HG02759 (cell line): ENCODE results near the gene MBD1.
"Not testable (repeated sequence)": the region's sequence is repeated elsewhere in the genome, so short reads cannot be mapped to it uniquely, and the experiment has no call there.

Source experiments
- ATAC-seq: cut with Tn5 transposase; IDR thresholded peaks from one replicate; pipeline ENCODE4 v1.9.1; 2021; ENCODE audit warnings: mild to moderate bottlenecking, moderate library complexity; ENCODE audit not compliant: unreplicated experiment

The MBD1 gene

DNA sequence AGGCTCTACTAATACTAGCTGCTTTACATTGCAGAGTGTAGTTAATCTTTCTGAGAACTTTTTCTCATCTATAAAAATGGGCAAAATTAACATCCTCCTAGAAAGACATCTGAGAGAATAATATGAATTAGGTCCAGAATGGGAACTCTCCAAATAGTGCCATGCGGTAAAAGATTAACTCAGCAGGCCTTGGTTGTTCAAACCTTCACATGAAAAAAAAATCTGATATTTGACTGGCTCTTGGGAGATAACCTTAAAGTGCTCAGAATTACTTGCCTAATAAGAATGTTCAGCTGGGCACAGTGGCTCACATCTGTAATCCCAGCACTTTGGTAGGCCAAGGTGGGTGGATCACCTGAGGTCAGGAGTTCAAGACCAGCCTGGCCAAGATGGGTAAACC lies 11.7 kb upstream of the MBD1 start:
- ATAC-seq = no peak

DNA sequence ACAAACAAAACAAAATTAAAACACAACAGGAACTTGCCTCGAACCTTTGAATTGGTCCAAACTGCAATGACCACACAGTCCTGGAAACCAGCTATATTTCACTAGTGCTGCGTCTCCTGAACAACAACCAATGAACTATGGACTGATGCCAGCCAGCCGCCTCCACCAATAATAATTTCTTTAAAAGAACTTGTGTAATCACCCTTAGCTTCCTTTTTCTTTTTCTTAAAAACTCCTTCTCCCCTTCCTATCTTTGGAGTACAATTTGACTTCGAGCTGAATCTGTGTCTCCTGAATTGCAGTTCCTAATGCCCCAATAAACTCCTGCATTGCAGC lies 7.8 kb upstream of the MBD1 start:
- ATAC-seq = no peak

DNA sequence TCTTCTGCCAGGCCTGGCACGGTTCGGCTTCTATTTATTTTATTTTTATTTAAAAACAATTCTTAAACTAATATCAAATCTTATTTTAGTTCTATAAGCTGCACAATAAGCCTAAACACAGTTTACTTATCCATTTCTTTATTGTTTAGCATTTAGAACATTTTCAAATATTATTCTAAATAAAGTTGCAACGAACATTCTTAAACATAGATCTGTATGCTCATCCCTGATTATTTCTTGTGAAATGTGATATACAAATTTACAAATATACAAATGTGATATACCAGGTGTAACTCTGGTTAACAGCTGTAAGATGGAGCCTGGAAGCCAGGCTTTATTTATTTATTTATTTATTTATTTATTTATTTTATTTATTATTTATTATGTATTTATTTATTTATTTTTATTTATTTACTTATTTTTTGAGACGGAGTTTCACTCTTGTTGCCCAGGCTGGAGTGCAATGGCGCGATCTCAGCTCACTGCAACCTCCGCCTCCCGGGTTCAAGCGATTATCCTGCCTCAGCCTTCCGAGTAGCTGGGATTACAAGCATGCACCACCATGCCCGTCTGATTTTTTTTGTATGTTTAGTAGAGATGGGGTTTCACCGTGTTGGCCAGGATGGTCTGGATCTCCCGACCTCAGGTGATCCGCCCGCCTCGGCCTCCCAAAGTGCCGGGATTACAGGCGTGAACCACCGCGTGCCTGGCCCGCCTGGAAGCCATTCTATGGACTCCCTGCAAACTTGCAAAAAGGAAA lies 7.2 kb upstream of the MBD1 start:
- ATAC-seq = not testable (repeated sequence)

DNA sequence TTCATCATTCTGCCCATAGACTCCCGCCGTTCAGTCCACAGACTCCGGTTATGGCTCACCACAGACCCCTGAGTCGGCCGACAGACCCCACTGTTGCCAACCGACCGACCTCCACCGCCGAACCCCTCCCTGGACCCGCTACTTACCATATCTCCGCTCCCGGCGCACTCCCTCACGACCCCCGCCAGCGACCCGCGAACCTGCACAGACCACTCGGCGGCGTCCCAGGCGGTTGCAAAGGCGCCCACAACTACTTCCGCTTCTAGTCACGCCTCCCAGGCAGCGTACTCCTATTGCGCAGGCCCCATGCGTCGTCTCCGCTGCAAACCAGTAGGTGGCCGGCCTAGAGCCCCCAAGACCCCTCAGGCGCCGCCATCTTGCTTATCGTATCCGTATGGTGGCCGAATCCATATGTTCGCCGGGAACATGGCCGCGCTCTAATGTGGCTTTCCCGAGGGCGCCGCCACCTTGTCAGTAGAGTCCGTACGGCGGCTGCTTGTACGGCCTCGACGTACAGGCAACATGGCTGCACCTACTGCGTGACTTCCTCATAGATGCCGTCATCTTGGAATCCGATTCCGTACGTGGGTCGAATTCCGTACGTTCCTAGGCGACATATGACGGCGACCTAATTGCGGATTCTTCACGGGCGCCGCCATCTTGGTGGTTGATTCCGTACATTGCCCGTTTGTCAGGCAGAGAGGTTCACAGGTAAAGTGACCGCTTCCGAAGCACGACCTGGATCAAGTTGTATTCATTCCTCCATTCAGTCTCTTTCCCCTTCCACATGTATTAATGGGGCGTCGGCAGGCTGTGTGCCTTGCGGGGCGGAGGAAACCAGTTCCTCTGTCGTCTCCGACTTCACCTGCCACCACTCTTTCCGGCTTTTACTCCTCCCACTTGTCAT lies 6.4 kb upstream of the MBD1 start, which contains the start of gene CXXC1:
Gene CXXC1, minus strand, starts transcription at position 252 of the 907 bp plus-strand sequence. Its CDS starts 103 bp downstream, at position 149.
- ATAC-seq = peak; percentile 93

DNA sequence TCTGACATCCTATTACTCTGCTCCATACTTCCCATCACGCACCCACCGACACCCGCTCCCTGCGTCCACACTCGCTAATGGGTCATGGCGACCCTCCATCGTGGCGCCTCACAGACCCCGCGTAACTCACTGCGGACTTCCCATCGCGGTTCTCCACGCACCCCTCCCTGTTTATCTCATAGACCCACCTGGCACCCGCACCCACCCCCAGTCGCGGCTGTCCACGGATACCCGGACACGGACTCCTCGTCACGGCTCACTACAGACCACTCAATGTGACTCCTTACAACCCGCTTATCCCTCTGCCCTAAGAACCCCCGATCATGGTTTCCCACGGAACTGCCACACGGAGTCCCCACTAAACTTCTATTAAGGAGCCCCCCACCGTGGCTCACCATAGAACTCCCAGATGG lies 5.7 kb upstream of the MBD1 start:
- ATAC-seq = peak; percentile 1

DNA sequence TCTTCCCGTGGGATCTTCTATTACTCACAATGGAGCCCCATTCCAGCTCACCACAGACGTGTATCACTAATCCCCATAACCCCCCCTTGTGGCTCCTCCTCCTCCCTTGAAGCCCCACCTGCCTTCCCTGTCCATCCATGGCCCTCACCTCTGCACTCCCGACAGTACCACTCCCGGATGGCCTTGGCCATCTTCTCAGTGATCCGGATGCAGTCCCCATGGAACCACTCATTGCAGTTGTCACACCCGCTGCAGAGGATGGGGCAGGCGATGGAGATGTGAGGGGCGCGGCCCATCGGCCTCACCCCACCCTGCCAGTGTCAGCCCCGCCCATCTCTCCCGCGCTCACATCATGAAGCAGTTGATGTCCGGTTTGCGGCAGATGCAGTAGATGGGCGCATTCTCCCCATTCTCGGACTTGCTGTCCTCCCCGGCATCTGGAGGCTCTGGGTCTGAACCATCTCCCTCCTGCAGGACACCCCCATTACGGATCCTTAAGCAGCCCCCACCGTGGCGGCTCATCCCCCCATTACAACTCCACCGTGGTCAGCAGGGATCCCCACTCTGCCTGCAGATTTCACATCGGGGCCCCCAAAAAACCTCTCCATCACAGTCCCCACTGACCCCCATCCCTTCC lies 5.2 kb upstream of the MBD1 start:
- no peak for ATAC-seq

DNA sequence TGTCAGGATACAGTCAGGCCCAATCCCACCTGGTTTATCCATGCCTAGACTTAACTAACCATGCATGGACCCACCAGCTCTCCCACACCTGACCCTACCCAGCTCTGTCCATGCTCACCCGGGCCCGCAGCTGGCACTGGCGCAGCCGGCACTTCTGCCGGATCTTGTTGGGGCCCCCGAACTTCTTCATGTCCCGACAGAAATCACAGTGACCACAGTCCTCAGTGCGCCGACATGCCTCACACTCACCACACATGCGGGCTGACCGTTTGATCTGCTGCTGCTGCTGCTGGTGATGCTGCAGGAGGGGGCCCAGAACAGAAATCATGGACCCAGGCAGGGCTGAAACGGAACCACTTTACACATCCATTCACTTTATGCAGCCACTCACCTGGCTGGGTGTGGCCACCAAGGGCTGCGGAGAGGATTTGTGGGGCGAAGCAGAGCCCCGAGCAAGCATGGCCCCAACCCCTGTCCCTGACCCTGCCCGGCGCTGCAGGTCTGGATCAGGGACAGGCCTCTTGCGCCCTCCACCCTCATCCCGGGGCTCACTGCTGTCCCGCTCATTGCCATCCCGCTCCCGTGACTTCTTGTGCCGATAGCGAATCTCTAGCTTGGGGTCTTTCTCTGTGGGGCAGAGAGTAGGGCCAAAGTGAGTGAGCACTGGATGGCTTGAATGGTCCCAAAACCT lies 4.5 kb upstream of the MBD1 start:
- ATAC-seq = no peak

DNA sequence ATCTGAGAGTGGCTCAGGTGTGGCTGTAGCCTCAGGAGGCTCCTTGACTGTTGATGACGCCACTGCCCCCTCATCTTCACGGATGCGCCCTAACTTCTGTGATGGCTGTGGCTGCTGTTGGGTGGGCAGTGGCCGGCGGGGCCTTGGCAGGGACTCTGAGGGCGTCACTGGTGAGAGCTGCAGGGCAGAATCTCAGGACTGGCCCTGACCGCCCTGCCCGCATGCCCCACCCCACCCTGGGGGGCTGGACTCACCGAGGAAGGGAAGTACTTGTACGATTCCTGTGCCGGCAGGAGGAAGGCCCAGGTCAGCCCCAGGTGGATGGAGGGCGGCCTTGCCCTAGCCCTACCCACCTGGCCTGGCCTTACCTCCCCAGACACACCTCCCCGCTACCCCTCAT lies 3.7 kb upstream of the MBD1 start:
- ATAC-seq = no peak

DNA sequence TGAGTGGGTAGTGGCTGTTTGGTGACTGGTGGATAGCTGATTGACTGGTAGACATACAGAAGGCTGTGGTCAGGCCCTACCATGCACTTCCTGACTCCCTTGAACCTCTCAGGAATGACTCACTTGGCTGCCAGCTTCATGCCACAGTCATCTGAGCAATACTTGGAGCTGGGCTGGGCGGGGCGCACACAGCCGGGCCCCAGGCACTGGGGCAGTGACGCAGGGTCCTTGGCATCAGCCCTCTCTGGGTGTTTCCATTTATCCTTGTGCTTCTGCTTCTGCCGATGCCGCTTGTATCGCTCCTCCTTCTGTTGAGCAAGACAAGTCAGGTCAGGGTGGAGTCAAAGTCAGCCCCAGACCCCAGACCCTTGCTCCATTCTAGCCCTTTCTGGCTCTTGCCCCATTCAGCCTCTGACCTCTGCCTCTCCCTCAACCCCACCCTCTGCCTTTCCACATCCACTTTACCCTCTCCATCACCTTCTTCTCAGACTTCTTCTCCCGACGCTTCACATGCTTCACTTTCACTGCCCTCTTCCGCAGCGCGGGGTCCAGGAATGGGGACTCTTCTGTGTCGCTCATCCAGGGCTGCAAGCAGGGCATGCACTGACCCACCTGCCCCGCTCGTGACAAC lies 3.0 kb upstream of the MBD1 start:
- ATAC-seq = no peak

DNA sequence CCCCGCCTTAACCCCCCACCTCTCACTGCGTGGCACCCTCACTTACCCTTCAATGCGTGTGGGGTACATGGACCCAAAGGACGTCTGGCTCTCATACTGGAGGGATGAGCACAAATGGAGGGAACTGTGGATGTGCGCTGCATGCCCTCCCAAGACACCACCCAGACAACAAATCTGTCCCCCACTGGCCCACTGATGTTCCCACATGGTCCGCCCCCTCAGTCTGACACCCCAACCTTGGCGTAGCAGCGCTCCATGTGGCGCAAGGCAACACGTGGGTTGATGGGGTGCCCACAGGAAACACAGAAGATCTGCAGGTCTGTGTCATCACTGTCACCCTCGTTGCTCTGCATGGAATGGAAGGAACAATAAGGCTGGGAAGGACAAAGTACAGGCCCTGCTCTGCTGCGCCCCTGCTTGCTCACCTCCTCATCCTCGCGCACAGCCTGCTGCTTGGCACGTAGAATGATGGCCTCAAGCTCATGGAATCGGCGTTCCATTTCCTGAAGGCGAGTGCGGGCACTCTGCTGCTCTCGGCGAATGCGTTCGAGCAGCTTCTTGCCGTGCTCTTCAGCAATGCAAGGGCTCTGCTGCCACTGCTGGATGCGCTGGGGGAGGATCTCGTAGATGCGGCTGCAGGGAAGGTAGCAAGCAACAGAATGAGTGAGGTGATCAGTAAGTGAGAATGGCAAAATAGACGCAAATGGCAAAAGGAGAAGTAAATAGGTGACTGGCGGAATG lies 2.3 kb upstream of the MBD1 start:
- ATAC-seq = no peak

DNA sequence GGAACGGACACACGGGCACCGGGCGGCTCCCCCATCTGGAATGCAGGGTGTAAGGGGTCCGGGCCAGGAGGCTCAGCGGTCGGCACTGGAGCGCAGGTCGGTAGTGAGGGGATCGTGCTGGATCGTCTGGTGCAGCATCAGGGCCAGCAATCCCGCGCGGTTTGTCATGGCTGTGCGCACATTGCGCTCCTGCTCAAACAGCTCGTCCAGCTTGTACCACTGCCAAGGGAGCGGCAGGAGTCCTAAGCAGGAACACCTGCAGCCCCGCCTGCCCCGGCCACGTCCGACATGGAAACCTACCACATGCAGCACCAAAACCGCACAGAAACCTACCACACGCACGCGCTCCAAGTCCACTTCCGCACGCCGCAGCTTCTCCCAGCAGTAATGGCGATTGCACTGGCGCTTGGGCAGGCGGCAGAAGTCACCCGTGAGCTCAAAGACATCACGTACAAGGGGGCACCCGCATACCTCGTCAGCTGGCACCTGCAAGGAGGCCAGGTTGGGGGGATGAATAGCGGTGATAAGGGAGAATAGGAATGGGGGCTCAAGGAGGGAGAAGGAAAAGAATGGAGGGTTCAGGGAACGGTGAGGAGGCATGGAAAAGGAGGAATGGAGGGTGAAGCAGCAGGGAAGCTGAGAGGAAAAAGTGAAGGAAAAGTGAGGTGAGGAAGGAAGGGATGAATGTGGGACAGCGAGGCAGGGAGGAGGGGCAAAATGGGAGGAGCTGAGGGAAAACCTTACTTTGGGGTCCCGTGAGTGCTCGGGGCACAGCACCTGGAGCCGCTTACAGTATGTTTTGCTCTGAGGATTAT lies 1.4 kb upstream of the MBD1 start:
- ATAC-seq = no peak

DNA sequence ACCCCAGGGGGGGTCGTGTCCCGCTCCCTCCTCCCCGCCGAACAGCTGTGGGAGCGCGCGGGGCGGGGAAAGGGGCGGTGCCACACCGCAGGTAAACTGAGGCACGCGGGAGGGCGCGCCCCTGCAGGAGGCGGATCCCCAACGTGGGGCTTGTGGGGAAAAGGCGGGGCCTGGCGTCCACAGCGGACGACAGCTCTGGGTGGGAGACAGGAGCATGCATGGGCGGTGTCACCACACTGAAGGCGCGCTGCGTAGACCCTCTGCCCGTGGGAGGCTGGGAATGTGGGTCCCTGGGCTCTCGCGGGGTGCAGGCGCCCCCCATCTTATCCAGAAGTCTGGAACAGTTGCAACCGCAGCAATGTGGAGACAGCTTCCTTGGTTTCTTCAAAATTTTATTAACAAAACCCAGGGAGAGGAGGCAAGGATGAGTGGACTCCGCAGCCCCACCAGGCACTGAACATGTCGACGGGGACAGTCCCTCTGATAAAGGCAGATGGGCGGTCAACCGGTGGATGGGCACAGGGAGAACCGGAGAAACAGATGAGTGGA lies 723 bp upstream of the MBD1 start:
- no peak for ATAC-seq

DNA sequence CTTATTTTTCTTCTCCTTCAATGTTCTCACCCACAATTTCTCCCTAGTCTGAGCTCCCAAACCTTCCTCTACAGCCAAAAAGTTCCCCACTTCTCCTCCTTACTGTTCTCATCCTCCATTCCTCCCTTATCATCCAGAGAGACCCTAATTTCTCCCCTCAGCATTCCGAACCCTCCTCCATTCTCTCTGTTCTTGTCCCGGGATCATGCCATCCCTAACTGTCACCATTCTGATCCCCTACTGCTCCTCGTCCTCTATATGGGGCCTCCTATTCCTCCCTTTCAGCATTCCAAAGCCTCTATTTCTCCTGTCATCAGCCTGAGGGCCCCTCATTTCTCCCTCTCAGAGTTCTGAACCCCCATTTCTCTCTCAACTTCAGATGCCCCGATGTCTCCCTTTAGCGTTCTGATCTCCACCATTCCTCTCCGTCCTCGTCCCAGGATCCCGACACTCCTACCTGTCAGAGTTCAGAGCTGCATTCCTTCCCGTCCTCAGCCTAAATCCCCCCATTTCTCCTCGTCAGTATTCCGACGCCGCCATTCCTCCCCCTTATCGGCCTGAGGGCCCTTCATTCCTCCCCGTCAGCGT lies 522 bp downstream of the MBD1 start:
- no peak for ATAC-seq

DNA sequence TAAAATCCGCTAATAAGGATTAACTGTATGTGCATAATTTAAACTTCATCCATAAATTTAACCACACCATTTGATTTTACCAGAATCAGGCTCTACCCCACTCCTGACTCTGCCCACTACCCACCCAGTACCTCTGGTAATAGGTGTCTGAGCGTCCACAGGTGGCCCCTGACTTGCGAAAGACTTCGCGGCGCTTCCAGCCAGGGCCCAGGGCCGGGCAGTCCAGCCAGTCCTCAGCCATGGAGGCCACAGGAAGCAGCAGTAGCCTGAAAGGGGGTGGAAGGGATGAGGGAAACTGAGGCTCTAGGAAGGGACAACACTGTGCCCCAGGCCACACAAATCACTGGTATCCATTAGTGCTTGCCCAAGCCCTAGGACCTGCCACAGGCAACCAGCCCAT lies 1.6 kb downstream of the MBD1 start:
- no peak for ATAC-seq

DNA sequence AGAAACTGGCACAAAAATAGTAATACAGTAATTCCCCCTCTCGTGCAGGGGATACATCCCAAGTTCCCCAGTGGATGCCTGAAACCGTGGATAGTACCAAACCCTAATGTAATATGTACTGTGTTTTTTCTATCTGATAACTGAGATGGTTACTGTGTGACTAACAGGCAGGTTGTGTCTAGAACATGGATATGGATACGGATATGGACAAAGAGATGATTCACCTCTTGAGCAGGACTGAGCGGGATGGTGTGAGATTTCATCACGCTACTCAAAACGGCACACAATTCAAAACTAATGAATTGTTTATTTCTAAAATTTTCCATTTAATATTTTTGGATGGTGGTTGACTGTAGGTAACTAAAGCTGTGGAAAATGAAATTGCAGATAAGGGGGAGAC lies 3.4 kb downstream of the MBD1 start:
- no peak for ATAC-seq

DNA sequence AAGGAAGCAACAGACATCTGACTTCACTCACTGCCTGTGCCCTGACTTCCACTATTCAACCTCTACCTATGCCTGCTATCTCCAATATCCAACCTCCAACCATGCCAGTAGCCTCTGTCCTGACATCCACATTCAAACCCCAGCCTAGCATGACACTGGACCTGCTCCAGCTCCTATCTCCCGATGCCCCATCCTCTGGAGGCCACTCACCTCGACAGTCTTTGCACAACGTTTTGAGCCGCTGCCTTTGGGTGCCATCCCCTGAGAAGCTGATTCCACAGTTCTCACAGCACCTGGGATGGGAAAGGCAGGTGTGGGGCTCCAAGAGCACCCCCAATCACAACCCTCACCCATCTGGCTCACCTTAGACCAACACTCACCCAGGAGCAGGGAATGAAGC lies 4.9 kb downstream of the MBD1 start:
- ATAC-seq = no peak

DNA sequence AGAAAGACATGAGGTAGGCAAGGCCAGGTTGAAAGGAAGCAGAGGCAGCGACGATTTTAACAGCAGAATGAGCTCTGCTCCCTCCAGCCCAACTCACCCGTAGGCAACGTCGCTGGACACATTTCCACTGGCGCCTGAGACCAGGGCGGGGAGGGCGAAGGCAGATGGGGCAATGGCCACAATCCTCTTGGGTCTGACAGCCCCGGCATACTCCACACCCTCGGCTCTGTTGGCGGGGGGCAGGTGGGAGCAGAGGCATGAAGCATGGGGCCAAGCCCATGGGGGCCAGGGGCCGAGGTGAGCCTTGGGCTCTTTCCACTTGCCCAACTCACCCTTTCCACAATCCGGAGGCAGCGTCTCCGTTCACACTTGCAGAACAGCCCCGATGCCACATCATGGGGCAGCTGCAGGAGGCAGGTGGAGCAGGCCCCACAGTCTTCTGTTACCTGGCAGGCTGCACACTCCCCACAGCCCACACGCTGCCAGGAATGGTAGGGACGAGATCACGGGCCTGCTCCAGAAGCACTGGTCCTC lies 5.8 kb downstream of the MBD1 start:
- ATAC-seq = no peak

DNA sequence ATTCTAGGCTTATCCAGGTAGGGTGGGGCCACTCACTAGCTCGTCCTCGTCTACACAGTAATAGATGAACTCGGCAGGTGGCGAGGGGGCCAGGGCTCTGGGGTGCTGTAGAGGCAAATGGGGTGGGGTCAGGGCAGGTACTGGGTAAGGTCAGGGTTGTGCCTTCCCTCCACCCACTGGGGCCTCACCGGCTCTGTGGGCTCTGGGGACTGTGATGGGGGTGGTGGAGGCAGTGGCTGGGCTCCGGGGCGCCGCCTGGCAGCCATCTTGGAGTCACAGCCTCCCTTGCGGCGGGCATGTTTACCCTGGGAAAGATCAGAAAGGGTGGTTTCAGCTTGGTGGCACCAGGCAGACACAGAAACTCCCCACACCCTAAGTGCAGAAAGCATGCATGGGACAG lies 6.4 kb downstream of the MBD1 start:
- no peak for ATAC-seq
